ENCODE data around the gene SLC17A1. TPM values are rescaled to one million over a fixed set of nuclear protein-coding genes. Genes with fewer than 3 reads are reported as not detected.

Gene SLC17A1
- not detected in 2 replicates for total RNA-seq (2014; rRNA removed; shearing (Covaris generic))
- not detected in 2 replicates for polyA plus RNA-seq (2015; cell fraction: cytosol; rRNA removed)
- 0.14 TPM in 1 of 2 replicates, not detected in the other for polyA plus RNA-seq (2015; cell fraction: nucleus; rRNA removed)

- DNase-seq (ENCODE audit: low read depth) = no peak
Observed at GRCh38 chr6:25831532-25832306, at the start of gene SLC17A1. SLC17A1 (minus strand) TSS chr6:25832052; CDS start chr6:25830557, 1,495 bp downstream.

- no peak for DNase-seq (ENCODE audit: low read depth)
Observed at GRCh38 chr6:25880601-25881000, 48.7 kb upstream of the SLC17A1 start.

GRCh38 chr6:25878721-25879322 lies 47.0 kb upstream of the SLC17A1 start:
- DNase-seq (ENCODE audit: low read depth) = no peak

- DNase-seq (ENCODE audit: low read depth) = no peak
Observed at GRCh38 chr6:25875926-25876602, 44.2 kb upstream of the SLC17A1 start.

GRCh38 chr6:25875563-25875905 lies 43.7 kb upstream of the SLC17A1 start:
- no peak for DNase-seq (ENCODE audit: low read depth)

- DNase-seq (ENCODE audit: low read depth) = no peak
Observed at GRCh38 chr6:25874822-25875562, 43.1 kb upstream of the SLC17A1 start.

GRCh38 chr6:25874118-25874517 lies 42.3 kb upstream of the SLC17A1 start, which contains the start of gene SLC17A3:
SLC17A3 (minus strand) TSS chr6:25874243; CDS start chr6:25868387, 5,856 bp downstream.
- no peak for DNase-seq (ENCODE audit: low read depth)

GRCh38 chr6:25872814-25873213 lies 41.0 kb upstream of the SLC17A1 start:
- no peak for DNase-seq (ENCODE audit: low read depth)

GRCh38 chr6:25869840-25870239 lies 38.0 kb upstream of the SLC17A1 start:
- DNase-seq (ENCODE audit: low read depth) = no peak

GRCh38 chr6:25868436-25869183 lies 36.8 kb upstream of the SLC17A1 start:
- DNase-seq (ENCODE audit: low read depth) = no peak

- DNase-seq (ENCODE audit: low read depth) = peak; percentile 1
Observed at GRCh38 chr6:25866011-25866410, 34.2 kb upstream of the SLC17A1 start.

GRCh38 chr6:25863360-25863759 lies 31.5 kb upstream of the SLC17A1 start:
- DNase-seq (ENCODE audit: low read depth) = no peak

GRCh38 chr6:25862199-25862598 lies 30.3 kb upstream of the SLC17A1 start:
- DNase-seq (ENCODE audit: low read depth) = no peak

- no peak for DNase-seq (ENCODE audit: low read depth)
Observed at GRCh38 chr6:25852756-25853155, 20.9 kb upstream of the SLC17A1 start.

GRCh38 chr6:25851961-25852360 lies 20.1 kb upstream of the SLC17A1 start:
- no peak for DNase-seq (ENCODE audit: low read depth)

GRCh38 chr6:25844518-25844917 lies 12.7 kb upstream of the SLC17A1 start:
- no peak for DNase-seq (ENCODE audit: low read depth)

GRCh38 chr6:25842526-25842925 lies 10.7 kb upstream of the SLC17A1 start:
- DNase-seq (ENCODE audit: low read depth) = no peak

GRCh38 chr6:25835442-25836283 lies 3.8 kb upstream of the SLC17A1 start:
- peak; percentile 2 for DNase-seq (ENCODE audit: low read depth)

GRCh38 chr6:25834950-25835349 lies 3.1 kb upstream of the SLC17A1 start:
- DNase-seq (ENCODE audit: low read depth) = no peak

- DNase-seq (ENCODE audit: low read depth) = no peak
Observed at GRCh38 chr6:25833136-25833535, 1.3 kb upstream of the SLC17A1 start.
